GM21786 (cell line): ENCODE results near the gene FAM131A.
"Not testable (repeated sequence)": the region's sequence is repeated elsewhere in the genome, so short reads cannot be mapped to it uniquely, and the experiment has no call there.

Experiments used
- ATAC-seq: cut with Tn5 transposase; IDR thresholded peaks from one replicate; pipeline ENCODE4 v1.9.1; 2021; ENCODE audit not compliant: unreplicated experiment

The FAM131A gene

DNA sequence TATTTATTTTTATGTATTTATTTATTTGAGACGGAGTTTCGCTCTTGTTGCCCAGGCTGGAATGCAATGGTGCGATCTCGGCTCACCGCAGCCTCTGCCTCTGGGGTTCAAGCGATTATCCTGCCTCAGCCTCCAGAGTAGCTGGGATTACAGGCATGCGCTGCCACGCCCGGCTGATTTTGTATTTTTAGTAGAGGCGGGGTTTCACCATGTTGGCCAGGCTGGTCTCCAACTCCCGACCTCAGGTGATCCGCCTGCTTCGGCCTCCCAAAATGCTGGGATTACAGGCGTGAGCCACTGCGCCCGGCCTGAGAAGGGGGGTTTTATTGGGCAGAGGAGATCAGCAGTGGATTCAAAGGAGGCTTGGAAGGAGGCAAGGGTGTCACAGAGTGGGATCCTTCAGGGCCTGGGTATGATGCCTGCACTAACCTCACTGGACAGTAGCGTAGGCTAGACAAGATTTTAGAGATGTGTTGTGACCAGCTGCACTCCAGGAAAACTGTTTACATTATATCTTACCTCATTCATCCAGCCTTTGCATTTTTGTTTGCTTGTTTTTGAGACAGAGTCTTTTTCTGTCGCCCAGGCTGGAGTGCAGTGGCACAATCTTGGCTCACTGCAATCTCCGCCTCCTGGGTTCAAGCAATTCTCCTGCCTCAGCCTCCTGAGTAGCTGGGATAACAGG is 2.2 kb downstream of the FAM131A start:
- not testable (repeated sequence) for ATAC-seq

DNA sequence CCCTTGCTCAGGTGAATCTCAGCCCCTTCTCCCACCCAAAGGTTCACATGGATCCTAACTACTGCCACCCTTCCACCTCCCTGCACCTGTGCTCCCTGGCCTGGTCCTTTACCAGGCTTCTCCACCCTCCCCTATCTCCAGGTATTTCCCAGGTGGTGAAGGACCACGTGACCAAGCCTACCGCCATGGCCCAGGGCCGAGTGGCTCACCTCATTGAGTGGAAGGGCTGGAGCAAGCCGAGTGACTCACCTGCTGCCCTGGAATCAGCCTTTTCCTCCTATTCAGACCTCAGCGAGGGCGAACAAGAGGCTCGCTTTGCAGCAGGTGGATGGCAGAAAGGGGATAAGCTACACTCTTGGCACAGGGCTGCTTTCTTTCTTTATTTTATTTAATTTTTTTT is 4.5 kb downstream of the FAM131A start:
- no peak for ATAC-seq

GRCh38 chr3:184343200-184343876 is 5.9 kb downstream of the FAM131A start:
- no peak for ATAC-seq

DNA sequence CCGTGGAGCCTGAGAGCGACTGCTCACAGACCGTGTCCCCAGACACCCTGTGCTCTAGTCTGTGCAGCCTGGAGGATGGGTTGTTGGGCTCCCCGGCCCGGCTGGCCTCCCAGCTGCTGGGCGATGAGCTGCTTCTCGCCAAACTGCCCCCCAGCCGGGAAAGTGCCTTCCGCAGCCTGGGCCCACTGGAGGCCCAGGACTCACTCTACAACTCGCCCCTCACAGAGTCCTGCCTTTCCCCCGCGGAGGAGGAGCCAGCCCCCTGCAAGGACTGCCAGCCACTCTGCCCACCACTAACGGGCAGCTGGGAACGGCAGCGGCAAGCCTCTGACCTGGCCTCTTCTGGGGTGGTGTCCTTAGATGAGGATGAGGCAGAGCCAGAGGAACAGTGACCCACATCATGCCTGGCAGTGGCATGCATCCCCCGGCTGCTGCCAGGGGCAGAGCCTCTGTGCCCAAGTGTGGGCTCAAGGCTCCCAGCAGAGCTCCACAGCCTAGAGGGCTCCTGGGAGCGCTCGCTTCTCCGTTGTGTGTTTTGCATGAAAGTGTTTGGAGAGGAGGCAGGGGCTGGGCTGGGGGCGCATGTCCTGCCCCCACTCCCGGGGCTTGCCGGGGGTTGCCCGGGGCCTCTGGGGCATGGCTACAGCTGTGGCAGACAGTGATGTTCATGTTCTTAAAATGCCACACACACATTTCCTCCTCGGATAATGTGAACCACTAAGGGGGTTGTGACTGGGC is 7.3 kb downstream of the FAM131A start:
- ATAC-seq: no peak

DNA sequence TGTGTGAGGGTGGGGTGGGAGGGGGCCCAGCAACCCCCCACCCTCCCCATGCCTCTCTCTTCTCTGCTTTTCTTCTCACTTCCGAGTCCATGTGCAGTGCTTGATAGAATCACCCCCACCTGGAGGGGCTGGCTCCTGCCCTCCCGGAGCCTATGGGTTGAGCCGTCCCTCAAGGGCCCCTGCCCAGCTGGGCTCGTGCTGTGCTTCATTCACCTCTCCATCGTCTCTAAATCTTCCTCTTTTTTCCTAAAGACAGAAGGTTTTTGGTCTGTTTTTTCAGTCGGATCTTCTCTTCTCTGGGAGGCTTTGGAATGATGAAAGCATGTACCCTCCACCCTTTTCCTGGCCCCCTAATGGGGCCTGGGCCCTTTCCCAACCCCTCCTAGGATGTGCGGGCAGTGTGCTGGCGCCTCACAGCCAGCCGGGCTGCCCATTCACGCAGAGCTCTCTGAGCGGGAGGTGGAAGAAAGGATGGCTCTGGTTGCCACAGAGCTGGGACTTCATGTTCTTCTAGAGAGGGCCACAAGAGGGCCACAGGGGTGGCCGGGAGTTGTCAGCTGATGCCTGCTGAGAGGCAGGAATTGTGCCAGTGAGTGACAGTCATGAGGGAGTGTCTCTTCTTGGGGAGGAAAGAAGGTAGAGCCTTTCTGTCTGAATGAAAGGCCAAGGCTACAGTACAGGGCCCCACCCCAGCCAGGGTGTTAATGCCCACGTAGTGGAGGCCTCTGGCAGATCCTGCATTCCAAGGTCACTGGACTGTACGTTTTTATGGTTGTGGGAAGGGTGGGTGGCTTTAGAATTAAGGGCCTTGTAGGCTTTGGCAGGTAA is 8.1 kb downstream of the FAM131A start:
- ATAC-seq: peak; percentile 80

GRCh38 chr3:184346480-184347190 is 9.2 kb downstream of the FAM131A start:
- no peak for ATAC-seq

GRCh38 chr3:184347321-184348056 is 10.1 kb downstream of the FAM131A start:
- no peak for ATAC-seq

DNA sequence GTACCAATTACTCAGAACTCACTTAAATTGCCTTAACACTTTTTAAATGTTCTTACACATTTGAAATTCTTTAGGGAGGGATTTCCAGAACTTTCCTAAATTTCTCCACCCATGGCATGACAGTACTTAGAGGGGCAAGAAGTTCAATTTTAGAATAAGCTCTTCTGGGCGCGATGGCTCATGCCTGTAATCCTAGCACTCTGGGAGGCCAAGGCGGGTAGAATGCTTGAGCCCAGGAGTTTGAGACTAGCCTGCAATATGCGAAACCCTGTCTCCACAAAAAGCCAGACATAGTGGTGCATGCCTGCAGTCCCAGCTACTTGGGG is 10.6 kb downstream of the FAM131A start:
- no peak for ATAC-seq

- ATAC-seq: no peak
Observed at GRCh38 chr3:184349563-184350470, 12.4 kb downstream of the FAM131A start.

GRCh38 chr3:184350618-184351017 is 13.2 kb downstream of the FAM131A start:
- ATAC-seq: no peak

DNA sequence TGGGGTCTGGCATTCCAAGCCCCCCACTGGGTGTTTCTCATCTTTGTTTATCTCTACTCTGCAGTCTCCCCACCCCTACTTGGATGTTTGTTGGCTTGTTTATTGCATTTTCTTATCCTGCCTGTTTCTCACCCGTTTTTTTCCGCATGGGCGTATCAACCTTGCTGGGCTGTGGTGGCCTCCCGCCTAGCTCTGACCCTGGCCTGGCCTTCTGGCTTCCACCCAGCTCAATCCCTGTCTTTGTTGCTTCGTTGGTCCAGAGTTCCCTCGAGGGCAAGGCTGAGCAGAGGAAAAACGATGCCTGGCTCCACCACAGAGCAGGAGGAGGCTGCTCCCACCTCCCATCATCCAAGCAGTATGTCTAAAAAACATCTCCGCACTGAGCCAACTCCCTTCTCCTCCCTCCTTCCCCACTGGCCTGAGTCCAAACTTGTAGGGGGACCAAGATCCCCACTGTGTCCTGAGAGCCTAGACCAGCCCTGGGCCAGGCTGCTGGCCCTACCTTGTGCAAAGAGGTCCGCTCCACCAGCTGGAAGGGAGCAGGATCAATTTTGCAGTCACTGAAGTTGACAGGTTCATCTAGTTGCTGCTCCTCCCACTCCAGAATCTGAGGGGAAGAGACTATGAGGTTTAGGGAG is 14.2 kb downstream of the FAM131A start:
- no peak for ATAC-seq

GRCh38 chr3:184352149-184352785 is 14.9 kb downstream of the FAM131A start:
- ATAC-seq: no peak

GRCh38 chr3:184352897-184353545 is 15.6 kb downstream of the FAM131A start:
- no peak for ATAC-seq

GRCh38 chr3:184353546-184353941 is 16.1 kb downstream of the FAM131A start:
- no peak for ATAC-seq

DNA sequence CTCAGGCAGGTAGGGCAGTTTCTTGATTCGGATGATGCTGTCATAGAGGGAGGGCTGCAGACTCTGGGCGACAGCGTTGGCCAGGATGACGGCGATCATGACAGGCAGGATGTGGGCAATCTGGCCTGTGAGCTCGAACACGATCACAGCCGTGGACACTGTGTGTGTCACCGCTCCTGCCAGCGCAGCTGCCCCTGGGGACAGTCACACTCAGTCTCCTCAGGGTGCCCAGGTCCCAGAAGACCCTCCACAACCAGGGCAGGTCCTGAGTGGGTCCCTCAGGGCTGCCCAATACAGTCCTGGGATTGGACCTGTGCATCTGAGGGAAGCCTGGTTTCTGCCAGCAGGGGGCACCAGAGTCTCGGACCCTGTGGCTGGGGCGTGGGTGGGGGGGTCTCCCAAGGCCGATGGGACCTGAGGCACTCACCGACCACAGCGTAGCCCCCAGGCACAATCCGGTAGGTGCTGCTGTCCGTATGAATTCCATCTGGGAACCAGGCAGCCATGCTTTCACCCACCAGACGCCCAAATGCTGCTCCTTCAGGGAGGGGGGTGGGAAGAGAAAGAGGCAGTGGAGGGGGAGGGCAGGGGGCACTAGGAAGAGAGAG is 16.8 kb downstream of the FAM131A start:
- no peak for ATAC-seq

GRCh38 chr3:184354754-184355153 is 17.4 kb downstream of the FAM131A start:
- ATAC-seq: no peak
